Neural progenitor cell (in vitro differentiated cells): ENCODE measurements around the gene CDC26. TPM values are rescaled to one million over a fixed set of nuclear protein-coding genes. Genes with fewer than 3 reads are reported as not detected.
"Not testable (repeated sequence)": the region's sequence is repeated elsewhere in the genome, so short reads cannot be mapped to it uniquely, and the experiment has no call there.

Experiments used
- DNase-seq: peaks from one replicate; pipeline ENCODE4 v3.0.0-alpha.2; 2016; ENCODE audit warnings: low spot score
- H2AFZ ChIP-seq: fragments of 200-600 bp; sonication (generic); replicated peaks from 2 replicates; pipeline ENCODE4 v1.6.1; 2016; ENCODE audit warnings: antibody characterized with exemption
- H3F3A ChIP-seq: fragments of 200-600 bp; sonication (generic); 2 replicates; pipeline ENCODE4 v1.6.1; 2016; ENCODE audit warnings: antibody characterized with exemption, low read depth
- H3K27ac ChIP-seq: fragments of 200-600 bp; sonication (generic); 2 replicates; pipeline ENCODE4 v1.5.1; 2016; ENCODE audit warnings: mild to moderate bottlenecking
- H3K27me3 ChIP-seq: fragments of 200-600 bp; sonication (generic); 2 replicates; pipeline ENCODE4 v1.6.1; 2016; ENCODE audit warnings: mild to moderate bottlenecking, moderate library complexity
- H3K36me3 ChIP-seq: fragments of 200-600 bp; sonication (generic); 2 replicates; pipeline ENCODE4 v1.5.1; 2016
- H3K4me1 ChIP-seq: fragments of 200-600 bp; sonication (generic); 2 replicates; pipeline ENCODE4 v1.6.1; 2016; ENCODE audit warnings: mixed run types
- H3K4me2 ChIP-seq: fragments of 200-600 bp; sonication (generic); 2 replicates; pipeline ENCODE4 v1.6.1; 2016
- H3K4me3 ChIP-seq: fragments of 200-600 bp; sonication (generic); 2 replicates; pipeline ENCODE4 v1.5.1; 2016
- H3K79me2 ChIP-seq: fragments of 200-600 bp; sonication (generic); 2 replicates; pipeline ENCODE4 v1.6.1; 2016; ENCODE audit warnings: low read depth
- H3K9ac ChIP-seq: fragments of 200-600 bp; sonication (generic); 2 replicates; pipeline ENCODE4 v1.6.1; 2016
- H3K9me3 ChIP-seq: fragments of 200-600 bp; sonication (generic); 2 replicates; pipeline ENCODE4 v1.5.1; 2016; ENCODE audit warnings: low read depth
- H4K20me1 ChIP-seq: fragments of 200-600 bp; sonication (generic); 2 replicates; pipeline ENCODE4 v1.6.1; 2016; ENCODE audit warnings: low read depth
- H3K27ac Mint-ChIP-seq: 3 replicates; pipeline ENCODE4 v1.8.0; 2021; ENCODE audit warnings: mixed read lengths
- H3K27me3 Mint-ChIP-seq: 2 replicates; pipeline ENCODE4 v1.8.0; 2022; ENCODE audit warnings: low read depth, mild to moderate bottlenecking, inconsistent platforms, moderate library complexity, mixed read lengths; ENCODE audit not compliant: insufficient read depth
- H3K36me3 Mint-ChIP-seq: 3 replicates; pipeline ENCODE4 v1.8.0; 2021; ENCODE audit warnings: mixed read lengths
- H3K4me1 Mint-ChIP-seq: 3 replicates; pipeline ENCODE4 v1.8.0; 2021; ENCODE audit warnings: mixed read lengths
- H3K4me3 Mint-ChIP-seq: 3 replicates; pipeline ENCODE4 v1.8.0; 2021; ENCODE audit warnings: mild to moderate bottlenecking, moderate library complexity, mixed read lengths
- H3K9me3 Mint-ChIP-seq: 3 replicates; pipeline ENCODE4 v1.8.0; 2020; ENCODE audit warnings: mixed read lengths
- CTCF ChIP-seq: fragments of 200-600 bp; sonication (generic); IDR thresholded peaks from 2 replicates; pipeline ENCODE4 v1.5.1; 2017; ENCODE audit warnings: antibody characterized with exemption, mild to moderate bottlenecking
- EZH2 ChIP-seq: fragments of 200-600 bp; sonication (generic); IDR thresholded peaks from 2 replicates; pipeline ENCODE4 v1.6.1; 2017; ENCODE audit warnings: antibody characterized with exemption, mild to moderate bottlenecking, moderate library complexity
- EZH2phosphoT487 ChIP-seq: fragments of 200-600 bp; sonication (generic); IDR thresholded peaks from 2 replicates; pipeline ENCODE4 v1.6.1; 2017; ENCODE audit warnings: antibody characterized with exemption
- total RNA-seq: library from RNA; depleted of rRNA; stranded (reverse); fragments of >200 nt; gene quantifications from 2 replicates; pipeline ENCODE4 v1.2.3, GENCODE V29; 2015; ENCODE audit warnings: low replicate concordance

The CDC26 gene
- total RNA-seq, 1 donor from 2014 or later: 94.4 TPM

GRCh38 chr9:113238202-113238858 is 37.0 kb downstream of the CDC26 start:
- H3K27me3 ChIP-seq: no peaks in the 10 kb centered on the region
- H3K4me1 Mint-ChIP-seq: no peaks in the 10 kb centered on the region
- H3K27ac ChIP-seq: no peak overlapping the region
- no peaks in the 10 kb centered on the region for H3K79me2 ChIP-seq
- H2AFZ ChIP-seq: no peak overlapping the region
- no peaks in the 10 kb centered on the region for H3K36me3 Mint-ChIP-seq
- no peak overlapping the region for H3K4me3 Mint-ChIP-seq
- H3K9me3 Mint-ChIP-seq: no peaks in the 10 kb centered on the region
- no peaks in the 10 kb centered on the region for H3K36me3 ChIP-seq
- H4K20me1 ChIP-seq: peaks cover 6% of the 10 kb centered on the region
- H3K4me3 ChIP-seq: no peak overlapping the region
- no peaks in the 10 kb centered on the region for H3F3A ChIP-seq
- no peak overlapping the region for H3K9ac ChIP-seq
- H3K9me3 ChIP-seq: no peaks in the 10 kb centered on the region
- no peak for DNase-seq
- H3K27me3 Mint-ChIP-seq: peaks cover 2% of the 10 kb centered on the region
- TF ChIP-seq EZH2: no peak
- TF ChIP-seq CTCF: no peak
- TF ChIP-seq EZH2phosphoT487: no peak
- H3K27ac Mint-ChIP-seq: no peak overlapping the region
- H3K4me2 ChIP-seq: no peak overlapping the region
- no peaks in the 10 kb centered on the region for H3K4me1 ChIP-seq

- TF ChIP-seq CTCF (no peak), EZH2phosphoT487 (no peak), EZH2 (no peak)
- H3K36me3 Mint-ChIP-seq: no peaks in the 10 kb centered on the region
- Histone ChIP-seq H3K27ac (no peak overlapping the region), H2AFZ (no peak overlapping the region), H3K79me2 (no peaks in the 10 kb centered on the region), H3F3A (no peaks in the 10 kb centered on the region), H3K4me1 (no peaks in the 10 kb centered on the region), H3K4me3 (no peak overlapping the region), H3K27me3 (no peaks in the 10 kb centered on the region), H3K9me3 (no peaks in the 10 kb centered on the region), H3K9ac (no peak overlapping the region), H4K20me1 (peaks cover 7% of the 10 kb centered on the region), H3K4me2 (no peak overlapping the region), H3K36me3 (no peaks in the 10 kb centered on the region)
- H3K27ac Mint-ChIP-seq: no peak overlapping the region
- H3K4me1 Mint-ChIP-seq: no peaks in the 10 kb centered on the region
- no peak overlapping the region for H3K4me3 Mint-ChIP-seq
- H3K27me3 Mint-ChIP-seq: peaks cover 2% of the 10 kb centered on the region
- no peak for DNase-seq
- H3K9me3 Mint-ChIP-seq: no peaks in the 10 kb centered on the region
Measured at GRCh38 chr9:113237026-113237425, 38.3 kb downstream of the CDC26 start.

DNA sequence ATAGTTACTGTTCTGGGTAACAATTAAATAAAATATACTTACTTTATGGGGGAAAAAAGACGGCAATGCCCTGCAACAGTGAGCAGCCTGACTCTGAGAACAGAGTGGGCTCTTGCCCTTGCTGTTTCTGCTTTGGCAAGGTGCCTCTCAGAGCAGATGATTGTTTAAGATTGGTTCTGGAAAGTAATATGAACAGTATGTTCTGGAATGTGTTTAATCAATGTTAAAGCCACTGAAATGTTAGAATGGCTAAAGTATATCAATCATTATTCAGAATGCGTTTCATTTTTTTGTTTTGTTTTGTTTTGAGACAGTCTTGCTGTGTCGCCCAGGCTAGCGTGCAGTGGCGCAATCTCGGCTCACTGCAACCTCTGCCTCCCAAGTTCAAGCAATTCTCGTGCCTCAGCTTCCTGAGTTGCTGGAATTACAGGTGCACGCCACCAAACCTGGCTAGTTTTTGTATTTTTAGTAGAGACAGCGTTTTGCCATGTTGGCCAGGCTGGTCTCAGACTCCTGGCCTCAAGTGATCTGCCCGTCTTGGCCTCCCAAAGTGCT is 39.6 kb downstream of the CDC26 start:
- not testable (repeated sequence) for H3K27me3 ChIP-seq, H3K27ac ChIP-seq, H3K36me3 Mint-ChIP-seq, H3K9ac ChIP-seq, DNase-seq, H3K79me2 ChIP-seq, H3K36me3 ChIP-seq, H3K27ac Mint-ChIP-seq, H3K4me1 Mint-ChIP-seq, H3F3A ChIP-seq, H3K4me1 ChIP-seq, H3K4me3 Mint-ChIP-seq, H3K4me3 ChIP-seq, H3K27me3 Mint-ChIP-seq, H3K4me2 ChIP-seq, H3K9me3 ChIP-seq, H2AFZ ChIP-seq, H3K9me3 Mint-ChIP-seq
- peaks cover 12% of the 10 kb centered on the region for H4K20me1 ChIP-seq

DNA sequence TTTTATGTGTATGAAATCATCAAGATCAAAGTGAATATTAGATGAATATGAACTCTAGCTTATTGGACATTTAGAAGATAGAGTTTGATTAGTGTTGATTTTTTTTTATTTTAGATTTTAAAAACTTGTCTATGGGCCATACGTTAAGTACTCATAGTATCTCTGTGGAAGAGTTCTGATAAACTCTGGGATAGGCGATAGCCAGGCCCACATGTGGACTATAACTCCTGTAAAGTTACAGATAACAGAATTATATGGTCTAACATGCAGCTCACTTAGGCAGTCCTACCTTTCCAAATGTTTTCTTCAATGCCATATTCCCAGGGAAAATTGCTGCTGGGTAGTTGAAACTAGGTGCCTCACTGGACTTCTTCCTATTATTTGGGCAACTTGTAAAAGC is 43.7 kb downstream of the CDC26 start:
- Mint-ChIP-seq H3K27ac (no peak overlapping the region), H3K4me3 (no peak overlapping the region), H3K4me1 (no peaks in the 10 kb centered on the region), H3K27me3 (peaks cover 2% of the 10 kb centered on the region), H3K9me3 (no peaks in the 10 kb centered on the region), H3K36me3 (no peaks in the 10 kb centered on the region)
- no peaks in the 10 kb centered on the region for H3K4me1 ChIP-seq
- H3K27ac ChIP-seq: no peak overlapping the region
- DNase-seq: no peak
- no peaks in the 10 kb centered on the region for H3K79me2 ChIP-seq
- H3K9ac ChIP-seq: no peak overlapping the region
- H4K20me1 ChIP-seq: peaks cover 10% of the 10 kb centered on the region
- H3K9me3 ChIP-seq: no peaks in the 10 kb centered on the region
- no peaks in the 10 kb centered on the region for H3F3A ChIP-seq
- no peaks in the 10 kb centered on the region for H3K36me3 ChIP-seq
- H3K4me2 ChIP-seq: no peak overlapping the region
- H2AFZ ChIP-seq: no peak overlapping the region
- H3K27me3 ChIP-seq: no peaks in the 10 kb centered on the region
- H3K4me3 ChIP-seq: no peak overlapping the region
- no peak for TF ChIP-seq EZH2
- TF ChIP-seq EZH2phosphoT487: no peak
- no peak for TF ChIP-seq CTCF
